OCI-LY1 (cell line): ENCODE data around the gene KSR1.

Experiments
- H2AFZ ChIP-seq: fragments of 200-600 bp; sonication (generic), shearing (Covaris generic); 2 replicates; pipeline ENCODE4 v1.6.0; 2014; ENCODE audit warnings: antibody characterized with exemption, mild to moderate bottlenecking, low read length
- H3F3A ChIP-seq: fragments of 200-600 bp; sonication (generic), shearing (Covaris generic); 2 replicates; pipeline ENCODE4 v1.6.0; 2014; ENCODE audit warnings: mild to moderate bottlenecking, antibody characterized with exemption, low read length, moderate library complexity; ENCODE audit not compliant: insufficient read depth
- H3K27ac ChIP-seq: fragments of 200-600 bp; sonication (generic); 2 replicates; pipeline ENCODE4 v1.5.1; 2014; ENCODE audit warnings: low read length, mixed run types, mild to moderate bottlenecking, low read depth; ENCODE audit not compliant: poor library complexity, severe bottlenecking
- H3K27me3 ChIP-seq: fragments of 200-600 bp; sonication (generic); 2 replicates; pipeline ENCODE4 v1.6.0; 2014; ENCODE audit warnings: antibody characterized with exemption, mild to moderate bottlenecking, low read length, moderate library complexity; ENCODE audit not compliant: insufficient read depth
- H3K36me3 ChIP-seq: fragments of 200-600 bp; sonication (generic); 2 replicates; pipeline ENCODE4 v1.6.1; 2014; ENCODE audit warnings: mild to moderate bottlenecking, antibody characterized with exemption, low read length, moderate library complexity, mixed read lengths; ENCODE audit not compliant: insufficient read depth
- H3K4me1 ChIP-seq: fragments of 200-600 bp; sonication (generic); 2 replicates; pipeline ENCODE4 v1.5.1; 2014; ENCODE audit warnings: mild to moderate bottlenecking, low read length, moderate library complexity; ENCODE audit not compliant: insufficient read depth, severe bottlenecking
- H3K4me2 ChIP-seq: fragments of 200-600 bp; sonication (generic), shearing (Covaris generic); 2 replicates; pipeline ENCODE4 v1.6.1; 2014; ENCODE audit warnings: low read length
- H3K4me3 ChIP-seq: fragments of 200-600 bp; sonication (generic); 2 replicates; pipeline ENCODE4 v1.5.1; 2014; ENCODE audit warnings: low read length, low read depth, mild to moderate bottlenecking, mixed read lengths; ENCODE audit not compliant: poor library complexity, severe bottlenecking
- H3K79me2 ChIP-seq: fragments of 200-600 bp; shearing (Covaris generic); 2 replicates; pipeline ENCODE4 v1.6.1; 2016; ENCODE audit warnings: mixed run types, low read length, mixed read lengths; ENCODE audit not compliant: insufficient read depth
- H3K9ac ChIP-seq: fragments of 200-600 bp; sonication (generic), shearing (Covaris generic); 2 replicates; pipeline ENCODE4 v1.6.1; 2014; ENCODE audit warnings: mild to moderate bottlenecking, low read length, mixed read lengths
- H3K9me2 ChIP-seq: fragments of 200-600 bp; sonication (generic), shearing (Covaris generic); 2 replicates; pipeline ENCODE4 v1.6.1; 2014; ENCODE audit warnings: low read depth, mild to moderate bottlenecking, low read length, mixed read lengths
- H3K9me3 ChIP-seq: fragments of 200-600 bp; shearing (Covaris generic); 2 replicates; pipeline ENCODE4 v1.6.1; 2014; ENCODE audit warnings: low read length, mixed read lengths
- H4K20me1 ChIP-seq: fragments of 200-600 bp; sonication (generic), shearing (Covaris generic); 2 replicates; pipeline ENCODE4 v1.6.0; 2016; ENCODE audit warnings: mild to moderate bottlenecking, low read length; ENCODE audit not compliant: insufficient read depth
- CTCF ChIP-seq: fragments of 200-600 bp; sonication (generic), shearing (Covaris generic); IDR thresholded peaks from 2 replicates; pipeline ENCODE4 v1.5.1; 2017; ENCODE audit warnings: mild to moderate bottlenecking, antibody characterized with exemption, low read length, moderate library complexity, mixed read lengths
- EZH2 ChIP-seq: fragments of 200-600 bp; sonication (generic), shearing (Covaris generic); IDR thresholded peaks from 2 replicates; pipeline ENCODE4 v1.8.0; 2017; ENCODE audit warnings: borderline replicate concordance, mixed run types, mild to moderate bottlenecking, antibody characterized with exemption, low read length, moderate library complexity, mixed read lengths

KSR1 gene

GRCh38 chr17:27608328-27609230 is 152.3 kb downstream of the KSR1 start:
- no peaks in the 10 kb centered on the region for H3K4me1 ChIP-seq
- no peak for TF ChIP-seq CTCF
- TF ChIP-seq EZH2: no peak
- H3K9me3 ChIP-seq: no peaks in the 10 kb centered on the region
- H3K79me2 ChIP-seq: no peaks in the 10 kb centered on the region
- no peaks in the 10 kb centered on the region for H3K9me2 ChIP-seq
- H3F3A ChIP-seq: no peaks in the 10 kb centered on the region
- H4K20me1 ChIP-seq: no peaks in the 10 kb centered on the region
- no peaks in the 10 kb centered on the region for H3K36me3 ChIP-seq
- no peak overlapping the region for H3K4me3 ChIP-seq
- no peak overlapping the region for H3K4me2 ChIP-seq
- no peaks in the 10 kb centered on the region for H3K27me3 ChIP-seq
- H3K27ac ChIP-seq: no peak overlapping the region
- no peak overlapping the region for H3K9ac ChIP-seq
- no peak overlapping the region for H2AFZ ChIP-seq

GRCh38 chr17:27609611-27610303 is 153.5 kb downstream of the KSR1 start:
- Histone ChIP-seq H3F3A (no peaks in the 10 kb centered on the region), H3K9ac (no peak overlapping the region), H4K20me1 (no peaks in the 10 kb centered on the region), H3K4me1 (no peaks in the 10 kb centered on the region), H3K36me3 (no peaks in the 10 kb centered on the region), H3K9me3 (no peaks in the 10 kb centered on the region), H3K27ac (no peak overlapping the region), H2AFZ (no peak overlapping the region), H3K4me3 (no peak overlapping the region), H3K79me2 (no peaks in the 10 kb centered on the region), H3K27me3 (no peaks in the 10 kb centered on the region), H3K4me2 (no peak overlapping the region), H3K9me2 (no peaks in the 10 kb centered on the region)
- TF ChIP-seq CTCF (peak; percentile 52), EZH2 (no peak)

- H3K9ac ChIP-seq: no peak overlapping the region
- no peak overlapping the region for H3K4me2 ChIP-seq
Measured at GRCh38 chr17:27610304-27610677, 154.0 kb downstream of the KSR1 start.

More at GRCh38 chr17:27610304-27610677, 154.0 kb downstream of the KSR1 start:
- no peaks in the 10 kb centered on the region for H3K79me2 ChIP-seq
- no peak overlapping the region for H3K4me3 ChIP-seq
- H4K20me1 ChIP-seq: no peaks in the 10 kb centered on the region
- H3F3A ChIP-seq: no peaks in the 10 kb centered on the region
- H3K9me2 ChIP-seq: no peaks in the 10 kb centered on the region
- H3K9me3 ChIP-seq: no peaks in the 10 kb centered on the region
- H2AFZ ChIP-seq: no peak overlapping the region
- no peaks in the 10 kb centered on the region for H3K36me3 ChIP-seq
- no peak for TF ChIP-seq CTCF
- no peak for TF ChIP-seq EZH2
- H3K27ac ChIP-seq: no peak overlapping the region
- H3K27me3 ChIP-seq: no peaks in the 10 kb centered on the region
- H3K4me1 ChIP-seq: no peaks in the 10 kb centered on the region
